HepG2 (cell line): ENCODE results near the gene UST.

Experiments
- ARID2 ChIP-seq: sonication (generic); formaldehyde crosslinking; IDR thresholded peaks from 2 replicates; pipeline ENCODE4 v1.8.1; 2022; ENCODE audit warnings: mild to moderate bottlenecking, missing genetic modification reagents, borderline replicate concordance
- TF ChIP-seq, protein P1 (sequence below): sonication (generic); formaldehyde crosslinking; IDR thresholded peaks from 2 replicates; pipeline ENCODE4 v1.4.0; 2020; ENCODE audit warnings: missing genetic modification reagents

DNA sequence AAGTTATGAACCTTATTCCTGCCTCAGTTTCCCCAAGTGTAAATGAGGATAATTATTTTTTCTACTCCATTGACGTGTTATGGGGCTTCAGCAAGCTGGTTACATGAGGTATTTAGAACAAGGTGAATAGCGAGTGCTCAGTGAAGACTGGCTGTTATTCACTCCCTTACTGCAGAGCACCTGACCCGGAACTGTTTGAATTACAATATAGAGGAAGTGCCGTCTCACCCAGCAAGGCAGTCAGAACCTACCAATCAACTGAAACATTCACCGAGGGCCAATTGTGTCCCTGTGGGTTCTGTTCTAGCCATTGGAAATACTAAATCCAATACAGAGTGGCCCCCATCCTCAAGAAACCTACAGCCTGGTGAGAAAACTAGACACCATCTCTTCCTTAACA, 216.9 kb downstream of the UST start:
- TF ChIP-seq, protein P1, sequence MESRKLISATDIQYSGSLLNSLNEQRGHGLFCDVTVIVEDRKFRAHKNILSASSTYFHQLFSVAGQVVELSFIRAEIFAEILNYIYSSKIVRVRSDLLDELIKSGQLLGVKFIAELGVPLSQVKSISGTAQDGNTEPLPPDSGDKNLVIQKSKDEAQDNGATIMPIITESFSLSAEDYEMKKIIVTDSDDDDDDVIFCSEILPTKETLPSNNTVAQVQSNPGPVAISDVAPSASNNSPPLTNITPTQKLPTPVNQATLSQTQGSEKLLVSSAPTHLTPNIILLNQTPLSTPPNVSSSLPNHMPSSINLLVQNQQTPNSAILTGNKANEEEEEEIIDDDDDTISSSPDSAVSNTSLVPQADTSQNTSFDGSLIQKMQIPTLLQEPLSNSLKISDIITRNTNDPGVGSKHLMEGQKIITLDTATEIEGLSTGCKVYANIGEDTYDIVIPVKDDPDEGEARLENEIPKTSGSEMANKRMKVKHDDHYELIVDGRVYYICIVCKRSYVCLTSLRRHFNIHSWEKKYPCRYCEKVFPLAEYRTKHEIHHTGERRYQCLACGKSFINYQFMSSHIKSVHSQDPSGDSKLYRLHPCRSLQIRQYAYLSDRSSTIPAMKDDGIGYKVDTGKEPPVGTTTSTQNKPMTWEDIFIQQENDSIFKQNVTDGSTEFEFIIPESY: no peak
- TF ChIP-seq ARID2 (CRISPR knock-in tag): no peak
